Peyer's patch (tissue), 4 donors: ENCODE measurements around the gene LRRC75A. TPM values are rescaled to one million over a fixed set of nuclear protein-coding genes. Genes with fewer than 3 reads are reported as not detected.

Experiments
- DNase-seq, 3 donors: peaks; one replicate each; pipeline ENCODE4 v3.0.0-alpha.2; 2017 to 2019
- H3K27ac ChIP-seq, 4 donors: fragments of 200-600 bp; sonication (generic); one replicate each; pipeline ENCODE4 v1.5.1; 2016 to 2019
- H3K27me3 ChIP-seq, 2 donors: fragments of 200-600 bp; sonication (generic); one replicate each; pipeline ENCODE4 v1.5.1; 2019
- H3K36me3 ChIP-seq, 3 donors: fragments of 200-600 bp; sonication (generic); one replicate each; pipeline ENCODE4 v1.5.1; 2016 to 2019
- H3K4me1 ChIP-seq, 4 donors: fragments of 200-600 bp; sonication (generic); one replicate each; pipeline ENCODE4 v1.5.1; 2016 to 2019
- H3K4me3 ChIP-seq, 4 donors: fragments of 200-600 bp; sonication (generic); 1 replicate in 3 of 4; 2 replicates in 1 of 4; pipeline ENCODE4 v1.5.1; 2016 to 2019; ENCODE audit warnings: mild to moderate bottlenecking in 1 of 4
- H3K9me3 ChIP-seq, 4 donors: fragments of 200-600 bp; sonication (generic); one replicate each; pipeline ENCODE4 v1.5.1; 2016 to 2019; ENCODE audit warnings: mild to moderate bottlenecking in 1 of 4
- POLR2A ChIP-seq, 2 donors: fragments of 450-650 bp; IDR thresholded peaks; one replicate each; pipeline ENCODE4 v1.5.1; 2017; ENCODE audit warnings: antibody characterized with exemption in 2 of 2, mild to moderate bottlenecking in 2 of 2, moderate library complexity in 2 of 2
- total RNA-seq, 4 donors: library from RNA; depleted of rRNA; stranded (reverse); fragments of >200 nt; gene quantifications; one replicate each; pipeline ENCODE4 v1.1.0, GENCODE V29; 2016
- TF ChIP-seq, protein P1 (sequence below), 6 experiments: fragments of 450-650 bp in 4 of 6; fragments of 200-600 bp in 2 of 6; sonication (generic) in 1 of 6; IDR thresholded peaks; one replicate each; pipeline ENCODE4 v1.5.1; 2017 to 2019; ENCODE audit warnings: antibody characterized with exemption in 6 of 6, mild to moderate bottlenecking in 3 of 6, moderate library complexity in 1 of 6

Gene LRRC75A
- total RNA-seq, 4 donors from 2014 or later, result 48.7 to 213 (median 187) TPM

DNA sequence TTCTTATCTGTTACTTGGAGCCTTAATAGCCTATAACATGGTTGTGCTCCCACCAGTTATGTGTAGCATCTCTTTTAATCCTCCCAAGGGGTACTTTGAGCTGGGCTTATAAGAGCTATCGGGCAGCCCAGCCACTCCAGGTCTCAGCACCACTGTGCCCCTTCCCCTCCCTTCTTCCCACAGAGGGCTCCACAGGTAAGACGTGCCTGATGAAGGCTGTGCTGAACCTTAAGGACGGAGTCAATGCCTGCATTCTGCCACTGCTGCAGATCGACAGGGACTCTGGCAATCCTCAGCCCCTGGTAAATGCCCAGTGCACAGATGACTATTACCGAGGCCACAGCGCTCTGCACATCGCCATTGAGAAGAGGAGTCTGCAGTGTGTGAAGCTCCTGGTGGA is 69.6 kb downstream of the LRRC75A start:
- H3K27ac ChIP-seq, result no peak overlapping the region
- no peak for TF ChIP-seq POLR2A (IDR thresholded peaks at IDR 0.05)
- TF ChIP-seq, protein P1, sequence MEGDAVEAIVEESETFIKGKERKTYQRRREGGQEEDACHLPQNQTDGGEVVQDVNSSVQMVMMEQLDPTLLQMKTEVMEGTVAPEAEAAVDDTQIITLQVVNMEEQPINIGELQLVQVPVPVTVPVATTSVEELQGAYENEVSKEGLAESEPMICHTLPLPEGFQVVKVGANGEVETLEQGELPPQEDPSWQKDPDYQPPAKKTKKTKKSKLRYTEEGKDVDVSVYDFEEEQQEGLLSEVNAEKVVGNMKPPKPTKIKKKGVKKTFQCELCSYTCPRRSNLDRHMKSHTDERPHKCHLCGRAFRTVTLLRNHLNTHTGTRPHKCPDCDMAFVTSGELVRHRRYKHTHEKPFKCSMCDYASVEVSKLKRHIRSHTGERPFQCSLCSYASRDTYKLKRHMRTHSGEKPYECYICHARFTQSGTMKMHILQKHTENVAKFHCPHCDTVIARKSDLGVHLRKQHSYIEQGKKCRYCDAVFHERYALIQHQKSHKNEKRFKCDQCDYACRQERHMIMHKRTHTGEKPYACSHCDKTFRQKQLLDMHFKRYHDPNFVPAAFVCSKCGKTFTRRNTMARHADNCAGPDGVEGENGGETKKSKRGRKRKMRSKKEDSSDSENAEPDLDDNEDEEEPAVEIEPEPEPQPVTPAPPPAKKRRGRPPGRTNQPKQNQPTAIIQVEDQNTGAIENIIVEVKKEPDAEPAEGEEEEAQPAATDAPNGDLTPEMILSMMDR (IDR thresholded peaks at IDR 0.05), result no peak
- peaks cover 0 to 24% (median 0%) of the 10 kb centered on the region in 3 donors for H3K36me3 ChIP-seq
- no peaks in the 10 kb centered on the region for H3K27me3 ChIP-seq
- H3K4me3 ChIP-seq, result no peak overlapping the region
- peaks cover 0 to 27% (median 7%) of the 10 kb centered on the region in 4 donors for H3K4me1 ChIP-seq
- no peak for DNase-seq
- no peaks in the 10 kb centered on the region for H3K9me3 ChIP-seq

DNA sequence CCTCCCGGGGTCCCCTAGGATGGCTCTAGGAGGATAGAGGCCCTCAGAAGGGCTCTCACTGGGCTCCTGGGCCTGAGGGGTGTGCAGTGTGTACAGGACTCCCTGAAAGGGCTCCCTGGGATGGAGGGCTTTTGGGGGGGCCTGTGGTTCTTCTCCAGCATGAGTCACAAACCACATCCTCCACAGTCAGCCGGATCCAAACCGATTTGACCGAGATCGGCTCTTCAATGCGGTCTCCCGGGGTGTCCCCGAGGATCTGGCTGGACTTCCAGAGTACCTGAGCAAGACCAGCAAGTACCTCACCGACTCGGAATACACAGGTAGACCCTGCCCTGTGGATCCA is 72.1 kb downstream of the LRRC75A start:
- Histone ChIP-seq H3K4me1 (peaks cover 0 to 41% (median 11%) of the 10 kb centered on the region in 4 donors), H3K36me3 (peaks cover 0 to 11% (median 0%) of the 10 kb centered on the region in 3 donors), H3K27ac (peak overlapping the region; percentile 43 to 79 (median 74)), H3K27me3 (no peaks in the 10 kb centered on the region), H3K9me3 (no peaks in the 10 kb centered on the region), H3K4me3 (no peak overlapping the region)
- no peak for TF ChIP-seq POLR2A (IDR thresholded peaks at IDR 0.05)
- TF ChIP-seq, protein P1 (IDR thresholded peaks at IDR 0.05), result no peak
- DNase-seq, result no peak

DNA sequence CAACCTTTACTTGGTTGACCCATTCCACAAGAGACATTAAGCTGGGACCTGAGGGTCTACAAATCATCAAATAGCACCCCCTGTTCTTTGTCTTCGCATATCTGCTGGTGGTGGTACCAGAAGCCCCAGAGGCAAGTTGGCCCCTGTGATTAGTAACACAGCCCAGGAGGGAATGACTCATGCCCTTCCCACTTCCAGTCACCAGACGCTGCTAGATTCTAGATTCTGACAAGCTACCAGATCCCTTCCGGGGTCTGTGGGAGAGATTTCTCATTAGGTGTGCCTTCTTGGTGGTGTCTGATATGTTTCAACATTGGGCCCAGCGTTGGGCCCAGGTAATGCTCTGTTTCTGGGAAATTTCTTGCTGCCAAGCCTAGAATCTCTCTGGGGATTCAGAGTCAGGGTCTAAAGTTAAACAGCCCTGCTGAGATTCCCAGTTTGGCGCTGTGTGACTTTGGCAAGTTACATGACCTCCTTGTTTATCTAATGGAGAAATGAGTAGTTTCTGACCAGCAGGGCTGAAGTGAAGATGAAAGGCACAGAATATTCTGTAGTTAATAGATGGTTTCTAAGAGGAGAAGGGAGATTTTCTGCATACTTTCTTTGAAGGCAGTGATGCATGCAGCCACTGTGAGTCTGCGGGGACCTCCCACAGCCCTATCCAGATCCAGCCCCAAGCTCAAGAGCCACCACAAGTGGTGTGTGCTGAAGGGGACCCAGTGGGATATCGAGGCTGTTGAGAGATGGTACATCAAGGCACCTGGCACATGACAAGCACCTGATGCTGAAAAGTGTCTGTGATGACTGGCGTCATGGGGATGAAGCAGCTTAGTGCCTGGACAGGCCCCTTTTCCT is 72.7 kb downstream of the LRRC75A start:
- Histone ChIP-seq H3K4me3 (no peak overlapping the region), H3K27me3 (no peaks in the 10 kb centered on the region), H3K9me3 (no peaks in the 10 kb centered on the region), H3K36me3 (peaks cover 0 to 11% (median 0%) of the 10 kb centered on the region in 3 donors), H3K4me1 (peaks cover 0 to 41% (median 12%) of the 10 kb centered on the region in 4 donors), H3K27ac (peak overlapping the region; percentile 43 to 79 (median 74))
- DNase-seq, result no peak
- TF ChIP-seq, protein P1 (IDR thresholded peaks at IDR 0.05), result no peak
- no peak for TF ChIP-seq POLR2A (IDR thresholded peaks at IDR 0.05)

DNA sequence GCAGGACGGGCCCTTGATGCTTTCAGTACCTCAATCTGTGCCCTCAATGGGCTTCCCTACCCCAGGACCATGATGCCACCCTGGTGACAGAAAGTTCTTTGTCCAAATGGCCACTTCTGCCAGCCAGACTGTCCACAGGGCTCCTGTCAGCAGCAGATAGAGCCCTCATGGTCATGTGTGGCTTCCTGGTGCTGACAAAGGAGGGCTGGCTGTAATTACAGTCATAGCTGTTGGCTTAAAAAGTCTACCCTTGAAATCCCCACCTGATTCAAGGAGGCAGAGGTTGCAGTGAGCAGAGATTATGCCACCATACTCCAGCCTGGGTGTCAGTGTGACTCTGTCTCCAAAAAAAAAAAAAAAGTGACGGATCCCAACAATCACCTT is 73.3 kb downstream of the LRRC75A start:
- Histone ChIP-seq H3K4me3 (no peak overlapping the region), H3K4me1 (peaks cover 0 to 41% (median 12%) of the 10 kb centered on the region in 4 donors), H3K9me3 (no peaks in the 10 kb centered on the region), H3K36me3 (peaks cover 0 to 11% (median 0%) of the 10 kb centered on the region in 3 donors), H3K27me3 (no peaks in the 10 kb centered on the region), H3K27ac (peak overlapping the region; percentile 43 to 79 (median 74))
- no peak for DNase-seq
- TF ChIP-seq POLR2A (IDR thresholded peaks at IDR 0.05), result no peak

DNA sequence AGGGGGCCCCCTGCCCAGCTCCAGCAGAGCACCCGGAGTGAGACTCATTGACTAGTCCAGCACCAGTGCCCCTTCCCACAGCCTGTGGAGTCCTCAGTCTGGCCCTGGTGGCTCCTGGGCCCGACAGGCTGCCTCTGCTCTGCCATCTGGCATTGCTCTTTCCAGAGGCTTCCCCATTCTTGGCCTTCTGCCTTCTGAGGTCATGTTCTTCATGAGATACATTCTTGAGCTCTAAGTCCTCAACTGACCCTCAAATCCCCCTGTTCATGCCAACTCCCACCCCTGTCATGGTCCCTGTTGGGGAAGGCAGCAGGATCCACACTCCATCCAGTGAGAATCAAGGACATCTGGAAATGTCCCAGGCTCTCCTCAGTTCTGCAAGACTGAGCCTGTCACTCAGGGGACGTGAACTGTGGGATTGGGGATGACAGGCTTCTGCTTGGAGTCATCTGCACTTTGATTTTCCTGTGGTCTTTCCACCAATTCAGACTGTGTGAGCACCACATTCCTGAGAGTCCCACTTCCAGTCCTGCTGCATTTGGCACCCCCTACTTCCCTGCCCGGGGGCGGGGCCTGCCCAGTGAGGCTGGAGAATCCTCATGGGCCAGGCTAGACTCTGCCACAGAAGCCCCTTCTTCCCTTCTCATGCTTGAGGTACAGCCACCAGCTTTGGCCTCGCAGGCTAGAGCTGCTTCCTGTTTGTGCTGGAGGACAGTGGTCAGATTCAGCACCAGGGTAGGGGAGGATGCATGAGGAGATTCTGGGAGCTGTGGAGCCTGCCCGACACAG is 73.9 kb downstream of the LRRC75A start:
- Histone ChIP-seq H3K27me3 (no peaks in the 10 kb centered on the region), H3K4me3 (no peak overlapping the region), H3K27ac (peak overlapping the region; percentile 43 to 79 (median 74)), H3K36me3 (peaks cover 0 to 6% (median 0%) of the 10 kb centered on the region in 3 donors), H3K4me1 (peaks cover 0 to 41% (median 12%) of the 10 kb centered on the region in 4 donors), H3K9me3 (no peaks in the 10 kb centered on the region)
- TF ChIP-seq POLR2A (IDR thresholded peaks at IDR 0.05), result no peak
- TF ChIP-seq, protein P1 (IDR thresholded peaks at IDR 0.05), result no peak
- DNase-seq, result no peak

DNA sequence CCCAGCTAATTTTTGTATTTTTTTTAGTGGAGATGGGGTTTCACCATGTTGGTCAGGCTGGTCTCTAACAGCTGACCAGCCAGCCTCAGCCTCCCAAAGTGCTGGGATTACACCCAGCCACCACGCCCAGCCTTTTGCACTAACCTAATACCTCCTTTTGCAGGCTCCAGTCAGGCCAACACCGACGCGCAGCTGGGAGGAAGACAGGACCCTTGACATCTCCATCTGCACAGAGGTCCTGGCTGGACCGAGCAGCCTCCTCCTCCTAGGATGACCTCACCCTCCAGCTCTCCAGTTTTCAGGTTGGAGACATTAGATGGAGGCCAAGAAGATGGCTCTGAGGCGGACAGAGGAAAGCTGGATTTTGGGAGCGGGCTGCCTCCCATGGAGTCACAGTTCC is 74.6 kb downstream of the LRRC75A start:
- Histone ChIP-seq H3K27me3 (no peaks in the 10 kb centered on the region), H3K9me3 (no peaks in the 10 kb centered on the region), H3K27ac (peak overlapping the region in 3 of 4 donors; percentile 79 to 89 (median 87)), H3K4me1 (peaks cover 0 to 41% (median 12%) of the 10 kb centered on the region in 4 donors), H3K4me3 (no peak overlapping the region), H3K36me3 (no peaks in the 10 kb centered on the region)
- TF ChIP-seq, protein P1 (IDR thresholded peaks at IDR 0.05), result no peak
- no peak for TF ChIP-seq POLR2A (IDR thresholded peaks at IDR 0.05)
- DNase-seq, result no peak
